ENCODE data around the gene DNAI1.
A peak's percentile ranks its signal among the peaks of the same experiment; 100 is the strongest.
"Not testable (repeated sequence)": the region's sequence is repeated elsewhere in the genome, so short reads cannot be mapped to it uniquely, and the experiment has no call there.

The DNAI1 gene

DNA sequence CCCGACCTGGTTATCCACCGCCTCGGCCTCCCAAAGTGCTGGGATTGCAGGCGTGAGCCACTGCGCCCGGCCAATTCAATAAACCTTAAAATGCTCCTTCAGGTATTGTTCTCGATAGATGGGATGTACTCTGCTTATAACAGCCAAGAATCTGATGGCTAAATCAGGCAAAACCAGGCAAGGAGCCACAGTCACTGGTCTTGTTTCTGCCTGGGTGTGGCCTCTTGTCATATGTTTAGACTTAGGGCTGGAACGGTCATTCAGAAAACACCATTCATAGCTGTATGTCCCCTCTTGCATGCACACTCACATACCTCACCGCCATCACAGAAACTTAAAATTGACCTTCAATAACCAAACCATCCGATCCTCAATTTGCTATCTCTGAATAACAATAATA is 8.0 kb upstream of the DNAI1 start:
- no peak for DNase-seq (ENCODE audit: low read depth in 2 of 2)

- no peak for DNase-seq (ENCODE audit: low read depth in 2 of 2)
Measured at GRCh38 chr9:34451135-34451534, 7.5 kb upstream of the DNAI1 start.

DNA sequence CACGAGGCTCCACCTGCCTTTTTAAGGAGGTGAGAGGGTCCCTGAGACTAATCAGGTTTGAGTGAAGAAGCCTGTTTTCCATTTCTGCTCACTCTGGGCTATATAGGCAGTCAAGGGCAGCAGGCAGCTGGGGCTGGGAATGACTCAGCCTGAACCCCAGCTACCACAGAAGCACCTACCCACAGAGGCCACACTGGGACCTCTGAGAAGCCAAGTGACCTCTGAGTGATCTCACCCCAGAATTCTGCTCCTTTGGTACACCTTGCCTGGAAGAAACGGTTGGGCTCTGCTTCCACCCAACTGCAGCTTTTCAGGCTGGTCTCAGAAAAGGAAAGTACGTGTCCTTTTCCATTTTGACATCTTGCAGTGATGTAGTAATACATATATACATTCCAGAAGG is 7.1 kb upstream of the DNAI1 start:
- DNase-seq (ENCODE audit: low read depth in 2 of 2): no peak

DNA sequence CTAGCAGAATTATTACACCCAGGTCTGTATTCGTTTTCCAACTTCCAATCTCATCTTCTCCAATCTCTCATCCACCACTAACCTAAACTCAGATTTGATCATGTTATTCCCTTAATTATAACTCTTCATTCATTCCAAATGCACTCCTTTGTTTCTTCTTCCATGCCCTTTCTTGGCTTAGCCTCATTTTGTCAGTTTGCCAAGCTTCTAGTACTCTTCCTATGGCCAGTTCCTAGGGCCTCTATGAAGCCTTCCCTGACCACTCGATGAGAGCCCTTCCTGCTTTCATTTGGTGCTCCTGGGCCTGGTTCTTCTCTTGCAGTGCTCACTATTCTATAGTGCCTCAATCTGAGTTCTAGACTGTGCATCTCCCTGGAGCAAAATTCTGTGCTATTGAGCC is 6.0 kb upstream of the DNAI1 start:
- DNase-seq (ENCODE audit: low read depth in 2 of 2): no peak

DNA sequence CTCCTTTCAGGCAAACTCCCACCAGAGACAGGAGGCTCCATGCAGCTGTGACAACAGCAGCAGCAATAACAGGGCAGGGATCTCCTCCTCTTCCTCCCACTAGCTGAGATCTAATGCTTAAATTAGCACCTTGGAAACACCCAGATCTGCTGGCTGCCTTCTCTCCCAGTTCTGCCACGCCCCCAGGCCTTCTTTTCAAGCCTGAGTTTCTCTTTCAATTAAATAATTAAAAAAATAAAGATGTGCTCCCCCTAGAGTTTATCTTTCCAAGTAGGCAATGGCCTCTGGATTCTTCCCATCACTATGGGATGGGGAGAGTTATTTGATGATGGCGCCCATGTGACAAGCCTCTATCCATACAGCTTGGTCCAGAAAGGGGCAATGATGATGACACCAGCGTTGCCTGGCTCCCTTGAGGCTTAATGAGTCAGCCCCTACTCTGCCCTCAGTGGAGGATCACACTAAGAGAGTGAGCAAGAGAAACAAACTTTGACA is 4.0 kb upstream of the DNAI1 start:
- DNase-seq (ENCODE audit: low read depth in 2 of 2): no peak

DNA sequence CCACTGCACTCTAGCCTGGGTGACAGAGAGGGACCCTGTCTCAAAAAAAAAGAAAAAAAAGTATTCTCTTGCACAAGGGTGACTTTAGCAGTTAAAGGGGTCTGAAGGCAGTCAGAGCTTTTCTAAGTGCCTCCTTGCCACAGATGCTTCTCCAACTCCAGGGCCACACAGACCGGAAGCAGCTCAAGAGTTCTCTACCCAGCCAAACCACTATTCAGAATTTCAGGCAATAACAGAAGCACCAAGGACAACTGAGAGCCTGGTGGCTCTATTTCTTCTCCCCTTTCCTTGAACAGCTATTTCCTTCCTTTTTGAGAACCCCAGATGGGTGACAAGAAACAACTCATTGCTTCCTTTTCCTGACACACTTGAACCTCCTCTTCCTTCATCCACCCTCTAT is 2.5 kb upstream of the DNAI1 start:
- DNase-seq (ENCODE audit: low read depth in 2 of 2): no peak

GRCh38 chr9:34456746-34457145 is 1.9 kb upstream of the DNAI1 start:
- DNase-seq (ENCODE audit: low read depth in 2 of 2): no peak

- peak in 1 of 2 experiments; percentile 37 for DNase-seq (ENCODE audit: low read depth in 2 of 2)
Measured at GRCh38 chr9:34457266-34458012, 1.2 kb upstream of the DNAI1 start.

- no peak for DNase-seq (ENCODE audit: low read depth in 2 of 2)
Measured at GRCh38 chr9:34458959-34459340, 345 bp downstream of the DNAI1 start.

GRCh38 chr9:34459356-34459755 is 751 bp downstream of the DNAI1 start:
- no peak for DNase-seq (ENCODE audit: low read depth in 2 of 2)

- DNase-seq (ENCODE audit: low read depth in 2 of 2): no peak
Measured at GRCh38 chr9:34459941-34460340, 1.3 kb downstream of the DNAI1 start.

GRCh38 chr9:34463098-34463900 is 4.7 kb downstream of the DNAI1 start:
- peak; percentile 61 to 69 for DNase-seq (ENCODE audit: low read depth in 2 of 2)

- DNase-seq (ENCODE audit: low read depth in 2 of 2): no peak
Measured at GRCh38 chr9:34463901-34464232, 5.3 kb downstream of the DNAI1 start.

GRCh38 chr9:34464571-34464970 is 6.0 kb downstream of the DNAI1 start:
- no peak for DNase-seq (ENCODE audit: low read depth in 2 of 2)

DNA sequence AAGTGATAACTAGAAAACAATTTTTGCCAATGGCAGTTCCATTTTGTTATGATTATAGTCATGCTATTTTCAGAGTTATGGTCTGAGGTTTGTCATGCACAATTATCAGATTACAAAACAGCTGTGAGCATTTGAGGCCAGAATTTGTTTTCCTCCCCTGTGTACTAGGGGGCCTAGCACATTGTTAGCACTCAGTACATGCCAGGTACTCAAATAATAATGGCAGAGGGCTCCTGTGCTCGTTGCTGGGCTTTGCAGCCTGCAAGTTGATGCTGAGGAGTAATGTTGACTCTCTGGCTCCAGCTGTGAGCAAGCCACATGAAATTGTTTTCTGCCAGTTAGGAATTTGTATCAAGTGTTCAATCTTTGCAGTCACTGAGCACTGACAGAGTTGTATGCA is 6.9 kb downstream of the DNAI1 start:
- no peak for DNase-seq (ENCODE audit: low read depth in 2 of 2)

- no peak for DNase-seq (ENCODE audit: low read depth in 2 of 2)
Measured at GRCh38 chr9:34475097-34475496, 16.5 kb downstream of the DNAI1 start.

DNA sequence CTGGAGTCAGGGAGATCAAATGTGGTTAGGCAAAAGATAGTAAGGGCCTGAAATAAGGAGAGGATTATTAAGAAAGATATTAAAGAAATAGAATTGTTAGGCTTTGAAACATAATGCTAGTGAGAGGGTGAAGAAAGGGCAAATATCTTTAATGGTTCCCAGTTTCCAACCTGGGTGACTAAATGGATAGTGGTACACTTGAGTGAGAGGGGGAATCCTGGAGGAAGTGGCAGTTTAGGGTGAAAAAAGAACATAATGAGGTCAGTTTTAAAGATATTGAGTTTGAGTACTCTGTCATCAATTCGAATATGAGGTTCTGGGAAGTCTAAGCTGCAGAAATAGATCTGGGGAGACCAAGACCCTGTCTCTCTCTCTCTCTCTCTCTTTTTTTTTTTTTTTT is 18.9 kb downstream of the DNAI1 start:
- no peak for DNase-seq (ENCODE audit: low read depth in 2 of 2)

DNA sequence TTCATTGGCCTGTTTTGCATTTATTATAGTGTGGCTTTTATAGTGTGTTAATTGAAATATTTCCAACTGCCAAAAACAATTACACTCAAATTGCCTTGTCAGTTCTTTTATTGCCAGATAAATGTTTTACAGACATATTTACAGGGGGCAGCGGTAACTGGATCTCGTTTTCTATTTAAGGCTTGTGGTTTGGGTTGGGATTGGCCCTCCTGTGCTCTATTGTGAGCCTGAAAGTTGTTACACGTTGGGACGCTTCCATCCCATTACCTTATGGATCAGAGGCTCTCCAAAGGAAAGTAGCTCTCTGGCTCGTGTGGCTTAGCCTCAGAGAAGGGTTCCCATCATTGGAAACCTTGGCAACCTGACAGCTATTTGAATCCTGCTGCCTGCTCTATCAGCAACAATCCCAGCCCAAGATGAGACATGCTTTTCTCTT is 20.8 kb downstream of the DNAI1 start:
- DNase-seq (ENCODE audit: low read depth in 2 of 2): no peak

DNA sequence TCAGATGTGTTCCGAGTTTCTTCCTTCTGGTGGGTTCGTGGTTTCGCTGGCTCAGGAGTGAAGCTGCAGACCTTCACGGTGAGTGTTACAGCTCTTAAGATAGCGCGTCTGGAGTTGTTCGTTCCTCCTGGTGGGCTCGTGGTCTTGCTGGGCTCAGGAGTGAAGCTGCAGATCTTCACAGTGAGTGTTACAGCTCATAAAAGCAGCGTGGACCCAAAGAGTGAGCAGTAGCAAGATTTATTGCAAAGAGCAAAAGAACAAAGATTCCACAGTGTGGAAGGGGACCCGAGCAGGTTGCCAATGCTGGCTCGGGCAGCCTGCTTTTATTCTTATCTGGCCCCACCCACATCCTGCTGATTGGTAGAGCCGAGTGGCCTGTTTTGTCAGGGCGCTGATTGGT is 23.0 kb downstream of the DNAI1 start:
- DNase-seq (ENCODE audit: low read depth in 2 of 2): not testable (repeated sequence)

GRCh38 chr9:34482746-34483145 is 24.1 kb downstream of the DNAI1 start:
- DNase-seq (ENCODE audit: low read depth in 2 of 2): not testable (repeated sequence)

- DNase-seq (ENCODE audit: low read depth in 2 of 2): no peak
Measured at GRCh38 chr9:34484678-34485077, 26.1 kb downstream of the DNAI1 start.

DNA sequence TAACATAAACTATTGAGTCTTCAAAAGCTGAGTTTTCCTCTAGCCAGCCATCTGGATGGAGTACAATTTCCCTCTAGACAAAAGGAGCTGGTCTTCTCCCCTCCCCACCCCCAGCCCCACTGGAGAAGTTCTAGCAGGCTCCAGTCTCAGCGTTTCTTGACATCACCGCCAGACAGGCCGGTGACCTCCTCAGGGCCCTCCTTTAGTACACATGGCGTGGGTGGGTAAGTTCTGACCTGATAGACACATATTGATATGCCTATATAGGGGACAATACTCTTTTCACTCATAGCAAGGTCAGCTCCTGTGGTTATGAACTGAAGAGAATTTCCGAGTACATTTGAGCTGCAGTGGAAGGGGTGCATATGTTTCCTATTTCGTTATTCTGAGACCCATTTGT is 27.2 kb downstream of the DNAI1 start:
- no peak for DNase-seq (ENCODE audit: low read depth in 2 of 2)

DNA sequence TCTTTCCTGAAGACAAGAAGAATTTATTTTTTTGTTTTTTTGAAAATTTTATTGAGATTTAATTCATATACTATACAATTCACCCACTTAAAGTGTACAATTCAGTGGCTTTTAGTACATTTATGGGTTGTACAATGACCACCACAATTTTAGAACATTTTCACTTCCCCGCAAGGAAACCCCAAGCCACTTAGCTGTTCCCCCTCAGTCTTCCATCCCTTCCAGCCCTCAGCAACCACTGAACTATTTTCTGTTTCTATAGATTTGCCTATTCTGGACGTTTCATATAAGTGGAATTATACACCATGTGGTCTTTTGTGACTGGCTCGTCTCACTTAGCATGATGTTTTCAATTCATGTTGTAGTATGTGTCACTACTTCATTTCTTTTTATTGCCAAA is 28.0 kb downstream of the DNAI1 start:
- DNase-seq (ENCODE audit: low read depth in 2 of 2): no peak
